MM.1S (cell line): ENCODE results near the gene MAP3K1.

ENCODE experiments used
- DNase-seq: peaks from one replicate; pipeline ENCODE4 v3.0.0-alpha.2; 2015
- H2AFZ ChIP-seq: fragments of 300-600 bp; sonication (generic); 2 replicates; pipeline ENCODE4 v1.6.0; 2016; ENCODE audit warnings: antibody characterized with exemption, low read length
- H3F3A ChIP-seq: fragments of 300-600 bp; sonication (generic); 2 replicates; pipeline ENCODE4 v1.6.1; 2016; ENCODE audit warnings: mild to moderate bottlenecking, antibody characterized with exemption, low read length, moderate library complexity, mixed read lengths; ENCODE audit not compliant: insufficient read depth
- H3K27ac ChIP-seq: fragments of 300-600 bp; sonication (generic); 2 replicates; pipeline ENCODE4 v1.5.1; 2016; ENCODE audit warnings: mild to moderate bottlenecking, low read length
- H3K27me3 ChIP-seq: fragments of 300-600 bp; sonication (generic); replicated peaks from 2 replicates; pipeline ENCODE4 v1.6.0; 2016; ENCODE audit warnings: low read length; ENCODE audit not compliant: insufficient read depth
- H3K36me3 ChIP-seq: fragments of 300-600 bp; sonication (generic); replicated peaks from 2 replicates; pipeline ENCODE4 v1.6.1; 2016; ENCODE audit warnings: mild to moderate bottlenecking, low read length, mixed read lengths; ENCODE audit not compliant: insufficient read depth
- H3K4me1 ChIP-seq: fragments of 300-600 bp; sonication (generic); 2 replicates; pipeline ENCODE4 v1.6.1; 2016; ENCODE audit warnings: low read length, mixed read lengths
- H3K4me2 ChIP-seq: fragments of 300-600 bp; sonication (generic); 2 replicates; pipeline ENCODE4 v1.6.0; 2016; ENCODE audit warnings: low read depth, low read length
- H3K4me3 ChIP-seq: fragments of 300-600 bp; sonication (generic); 2 replicates; pipeline ENCODE4 v1.5.1; 2016; ENCODE audit warnings: low read length, mixed read lengths
- H3K79me2 ChIP-seq: fragments of 300-600 bp; sonication (generic); 2 replicates; pipeline ENCODE4 v1.6.1; 2016; ENCODE audit warnings: mixed run types, low read length, mixed read lengths
- H3K9ac ChIP-seq: fragments of 300-600 bp; sonication (generic); 2 replicates; pipeline ENCODE4 v1.6.1; 2016; ENCODE audit warnings: low read length, mixed read lengths
- H3K9me2 ChIP-seq: fragments of 300-600 bp; sonication (generic); replicated peaks from 2 replicates; pipeline ENCODE4 v1.6.1; 2016; ENCODE audit warnings: mild to moderate bottlenecking, low read length, mixed read lengths; ENCODE audit not compliant: insufficient read depth
- H3K9me3 ChIP-seq: fragments of 300-600 bp; sonication (generic); replicated peaks from 2 replicates; pipeline ENCODE4 v1.6.1; 2016; ENCODE audit warnings: mild to moderate bottlenecking, low read length, mixed read lengths; ENCODE audit not compliant: insufficient read depth
- H4K20me1 ChIP-seq: fragments of 300-600 bp; sonication (generic); 2 replicates; pipeline ENCODE4 v1.6.1; 2016; ENCODE audit warnings: mild to moderate bottlenecking, low read length, moderate library complexity, mixed read lengths; ENCODE audit not compliant: insufficient read depth
- CTCF ChIP-seq: fragments of 300-600 bp; sonication (generic); IDR thresholded peaks from 2 replicates; pipeline ENCODE4 v1.5.1; 2016; ENCODE audit warnings: antibody characterized with exemption, low read length, mixed read lengths
- EZH2 ChIP-seq: fragments of 300-600 bp; sonication (generic); optimal IDR thresholded peaks from 2 replicates; pipeline ENCODE3; 2017; ENCODE audit warnings: low read depth, mild to moderate bottlenecking, antibody characterized with exemption, low read length, mixed read lengths
- EZH2phosphoT487 ChIP-seq: fragments of 300-600 bp; sonication (generic); IDR thresholded peaks from 2 replicates; pipeline ENCODE4 v1.6.1; 2018; ENCODE audit warnings: antibody characterized with exemption, low read length

Gene MAP3K1

GRCh38 chr5:56816546-56817081 lies 1.3 kb downstream of the MAP3K1 start:
- no peaks in the 10 kb centered on the region for H3K27me3 ChIP-seq

DNA sequence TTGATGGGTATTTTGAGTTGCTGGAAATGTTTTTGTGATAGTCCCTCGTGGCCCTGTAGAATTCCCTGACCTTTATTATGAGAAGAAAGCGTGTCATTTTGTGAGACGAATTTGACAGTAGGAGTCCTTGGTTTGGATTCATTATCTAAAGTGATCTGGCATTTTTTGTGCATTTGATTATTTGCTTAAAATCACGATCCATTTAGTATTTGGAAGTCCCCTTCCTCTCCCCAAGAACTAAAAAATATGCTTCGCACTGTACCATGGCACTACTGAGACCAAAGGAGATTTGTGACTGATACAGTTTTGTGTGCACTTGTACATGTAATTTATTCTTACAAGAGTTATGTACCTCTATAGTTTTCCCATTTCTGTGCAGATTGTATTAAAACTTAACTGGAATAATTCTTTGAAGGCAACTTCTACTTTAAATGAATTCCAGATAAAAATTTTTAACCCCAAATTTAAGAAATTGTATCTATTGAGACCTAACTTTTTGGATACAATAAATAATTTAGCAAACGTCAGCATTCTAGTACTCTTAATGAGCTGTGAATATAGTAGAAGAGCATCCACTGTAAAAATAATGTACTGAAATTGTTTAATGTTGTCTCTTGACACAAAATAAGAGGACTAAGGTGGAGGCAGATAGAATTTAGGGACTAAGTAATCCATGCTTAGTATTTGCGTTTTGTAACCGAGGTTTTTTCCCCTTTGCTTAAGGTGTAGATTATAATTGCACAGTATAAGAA lies 2.1 kb downstream of the MAP3K1 start:
- DNase-seq: peak; percentile 30
- Histone ChIP-seq H3K36me3 (no peaks in the 10 kb centered on the region), H3K4me3 (peak overlapping the region; percentile 80), H3K9me3 (no peaks in the 10 kb centered on the region), H3F3A (peaks cover 18% of the 10 kb centered on the region; the same call in 1 of the 2 replicates), H3K27me3 (no peaks in the 10 kb centered on the region), H3K27ac (peak overlapping the region; percentile 84), H4K20me1 (0 out of 2 replicates have a peak, but pooled peaks cover 6% of the 10 kb centered on the region), H3K9ac (peak overlapping the region; percentile 94), H3K79me2 (peaks cover 66% of the 10 kb centered on the region), H3K9me2 (no peaks in the 10 kb centered on the region), H3K4me1 (peaks cover 15% of the 10 kb centered on the region), H2AFZ (no peak overlapping the region), H3K4me2 (peak overlapping the region; percentile 90)
- TF ChIP-seq EZH2: no peak

More at GRCh38 chr5:56816546-56817081, 1.3 kb downstream of the MAP3K1 start:
- Histone ChIP-seq H3K9me3 (no peaks in the 10 kb centered on the region), H3K9me2 (no peaks in the 10 kb centered on the region), H2AFZ (peak overlapping the region; percentile 52), H3K4me1 (peaks cover 15% of the 10 kb centered on the region), H3K79me2 (peaks cover 58% of the 10 kb centered on the region), H3K36me3 (no peaks in the 10 kb centered on the region), H3K4me3 (peak overlapping the region; percentile 80), H3K27ac (peak overlapping the region; percentile 84), H4K20me1 (0 out of 2 replicates have a peak, but pooled peaks cover 3% of the 10 kb centered on the region), H3K9ac (peak overlapping the region; percentile 94), H3K4me2 (peak overlapping the region; percentile 90), H3F3A (peaks cover 18% of the 10 kb centered on the region; the same call in 1 of the 2 replicates)
- no peak for TF ChIP-seq EZH2phosphoT487
- TF ChIP-seq EZH2: no peak
- no peak for TF ChIP-seq CTCF
- peak; percentile 67 for DNase-seq

GRCh38 chr5:56818450-56819037 lies 3.2 kb downstream of the MAP3K1 start:
- peaks cover 18% of the 10 kb centered on the region; the same call in 1 of the 2 replicates for H3F3A ChIP-seq
- H3K79me2 ChIP-seq: peaks cover 77% of the 10 kb centered on the region
- H2AFZ ChIP-seq: no peak overlapping the region
- no peaks in the 10 kb centered on the region for H3K27me3 ChIP-seq
- H3K9ac ChIP-seq: peak overlapping the region; percentile 94
- H3K9me2 ChIP-seq: no peaks in the 10 kb centered on the region
- peaks cover 13% of the 10 kb centered on the region for H3K4me1 ChIP-seq
- H3K36me3 ChIP-seq: no peaks in the 10 kb centered on the region
- peak overlapping the region; percentile 80 for H3K4me3 ChIP-seq
- H3K27ac ChIP-seq: peak overlapping the region; percentile 26; the same call in 1 of the 2 replicates
- H3K9me3 ChIP-seq: no peaks in the 10 kb centered on the region
- no peak for TF ChIP-seq CTCF
- TF ChIP-seq EZH2: no peak
- peak overlapping the region; percentile 90 for H3K4me2 ChIP-seq
- H4K20me1 ChIP-seq: 0 out of 2 replicates have a peak, but pooled peaks cover 14% of the 10 kb centered on the region
- no peak for DNase-seq
